Skeletal muscle satellite cell (primary cell): Measurements from ENCODE around the gene AKR1A1. TPM values are rescaled to one million over a fixed set of nuclear protein-coding genes. Genes with fewer than 3 reads are reported as not detected.

Experiments
- H3K27me3 ChIP-seq: 2 replicates; pipeline ENCODE4 v1.7.0; 2013; ENCODE audit warnings: low read length; ENCODE audit not compliant: control insufficient read depth, insufficient read depth
- H3K36me3 ChIP-seq: 2 replicates; pipeline ENCODE4 v1.7.0; 2013; ENCODE audit warnings: mild to moderate bottlenecking, control low read depth, low read length; ENCODE audit not compliant: insufficient read depth
- H3K4me1 ChIP-seq: 2 replicates; pipeline ENCODE4 v1.7.0; 2013; ENCODE audit warnings: low read length; ENCODE audit not compliant: control insufficient read depth, insufficient read depth
- H3K4me2 ChIP-seq: 2 replicates; pipeline ENCODE4 v1.7.0; 2013; ENCODE audit warnings: mild to moderate bottlenecking, low read length
- H3K4me3 ChIP-seq: 2 replicates; pipeline ENCODE4 v1.7.0; 2013; ENCODE audit warnings: low read length
- H3K9ac ChIP-seq: 2 replicates; pipeline ENCODE4 v1.7.0; 2013; ENCODE audit warnings: mild to moderate bottlenecking, low read depth, low read length, moderate library complexity
- H3K9me3 ChIP-seq: replicated peaks from 2 replicates; pipeline ENCODE4 v1.7.0; 2013; ENCODE audit warnings: mild to moderate bottlenecking, control low read depth, low read length
- total RNA-seq: library from RNA; depleted of rRNA; stranded (reverse); fragments of >200 nt; gene quantifications from 2 replicates; pipeline ENCODE4 v1.2.3, GENCODE V29; 2012; rRNA removed

AKR1A1 gene
- total RNA-seq = 131 and 139 TPM in 2 replicates

- H3K9ac ChIP-seq = peak within 1 kb of the TSS; percentile 89
- peak within 1 kb of the TSS; percentile 92 for H3K4me3 ChIP-seq
- no peaks in the 10 kb centered on the region for H3K27me3 ChIP-seq
- peaks cover 3% of the 10 kb centered on the region for H3K36me3 ChIP-seq
- peak within 1 kb of the TSS; percentile 88 for H3K4me2 ChIP-seq
- H3K4me1 ChIP-seq = peaks cover 15% of the 10 kb centered on the region
- H3K9me3 ChIP-seq = no peaks in the 10 kb centered on the region
These were observed at the start of gene AKR1A1 for GRCh38 chr1:45550401-45551351. TSS of gene AKR1A1 (plus strand) at chr1:45550826. CDS start at chr1:45561795, 10,969 bp downstream.

GRCh38 chr1:45501505-45501859, 49.1 kb upstream of the AKR1A1 start:
- Histone ChIP-seq H3K4me1 (peaks cover 11% of the 10 kb centered on the region), H3K4me2 (no peak overlapping the region), H3K36me3 (no peaks in the 10 kb centered on the region), H3K4me3 (no peak overlapping the region), H3K27me3 (no peaks in the 10 kb centered on the region), H3K9me3 (no peaks in the 10 kb centered on the region), H3K9ac (no peak overlapping the region)

GRCh38 chr1:45503462-45504360, 46.9 kb upstream of the AKR1A1 start:
- H3K9me3 ChIP-seq = no peaks in the 10 kb centered on the region
- H3K4me1 ChIP-seq = peaks cover 11% of the 10 kb centered on the region
- H3K4me2 ChIP-seq = no peak overlapping the region
- no peak overlapping the region for H3K4me3 ChIP-seq
- no peaks in the 10 kb centered on the region for H3K27me3 ChIP-seq
- no peak overlapping the region for H3K9ac ChIP-seq
- peaks cover 7% of the 10 kb centered on the region for H3K36me3 ChIP-seq

- Histone ChIP-seq H3K36me3 (peaks cover 36% of the 10 kb centered on the region), H3K4me1 (no peaks in the 10 kb centered on the region), H3K4me3 (no peak overlapping the region), H3K9me3 (no peaks in the 10 kb centered on the region), H3K27me3 (no peaks in the 10 kb centered on the region), H3K4me2 (no peak overlapping the region), H3K9ac (no peak overlapping the region)
These were observed 43.4 kb upstream of the AKR1A1 start for GRCh38 chr1:45507195-45507594.

GRCh38 chr1:45507893-45508292, 42.7 kb upstream of the AKR1A1 start:
- H3K36me3 ChIP-seq = peaks cover 42% of the 10 kb centered on the region

GRCh38 chr1:45508295-45509151, 42.1 kb upstream of the AKR1A1 start:
- Histone ChIP-seq H3K4me1 (peaks cover 3% of the 10 kb centered on the region), H3K9me3 (no peaks in the 10 kb centered on the region), H3K4me3 (no peak overlapping the region), H3K27me3 (no peaks in the 10 kb centered on the region), H3K36me3 (peaks cover 49% of the 10 kb centered on the region), H3K9ac (no peak overlapping the region), H3K4me2 (no peak overlapping the region)

More at GRCh38 chr1:45507893-45508292, 42.7 kb upstream of the AKR1A1 start:
- H3K4me2 ChIP-seq = no peak overlapping the region
- no peak overlapping the region for H3K9ac ChIP-seq
- no peaks in the 10 kb centered on the region for H3K9me3 ChIP-seq
- H3K4me3 ChIP-seq = no peak overlapping the region
- no peaks in the 10 kb centered on the region for H3K4me1 ChIP-seq
- H3K27me3 ChIP-seq = no peaks in the 10 kb centered on the region

GRCh38 chr1:45510036-45510971, 40.3 kb upstream of the AKR1A1 start:
- Histone ChIP-seq H3K36me3 (peaks cover 66% of the 10 kb centered on the region), H3K9me3 (no peaks in the 10 kb centered on the region), H3K4me2 (no peak overlapping the region)

GRCh38 chr1:45510972-45511527, 39.6 kb upstream of the AKR1A1 start:
- Histone ChIP-seq H3K9ac (no peak overlapping the region), H3K4me1 (peaks cover 13% of the 10 kb centered on the region), H3K27me3 (no peaks in the 10 kb centered on the region), H3K4me2 (no peak overlapping the region), H3K9me3 (no peaks in the 10 kb centered on the region), H3K36me3 (peaks cover 72% of the 10 kb centered on the region), H3K4me3 (no peak overlapping the region)

More at GRCh38 chr1:45510036-45510971, 40.3 kb upstream of the AKR1A1 start:
- Histone ChIP-seq H3K4me3 (no peak overlapping the region), H3K27me3 (no peaks in the 10 kb centered on the region), H3K9ac (no peak overlapping the region), H3K4me1 (peaks cover 13% of the 10 kb centered on the region)

- Histone ChIP-seq H3K4me3 (no peak overlapping the region), H3K9me3 (no peaks in the 10 kb centered on the region), H3K36me3 (peaks cover 85% of the 10 kb centered on the region), H3K4me1 (peaks cover 13% of the 10 kb centered on the region), H3K4me2 (no peak overlapping the region), H3K9ac (no peak overlapping the region), H3K27me3 (no peaks in the 10 kb centered on the region)
These were observed 38.0 kb upstream of the AKR1A1 start for GRCh38 chr1:45512641-45513054.
